Chondrocyte (in vitro differentiated cells): ENCODE data around the gene ASNS. TPM values are rescaled to one million over a fixed set of nuclear protein-coding genes. Genes with fewer than 3 reads are reported as not detected.

Source experiments
- DNase-seq: peaks from one replicate; pipeline ENCODE4 v3.0.0; 2021; ENCODE audit warnings: mixed read lengths, low spot score
- H3K27ac Mint-ChIP-seq: one replicate; pipeline ENCODE4 v1.8.0; 2021; ENCODE audit warnings: mild to moderate bottlenecking, moderate library complexity, mixed read lengths; ENCODE audit not compliant: unreplicated experiment
- H3K27me3 Mint-ChIP-seq: 2 replicates; pipeline ENCODE4 v1.8.0; 2021; ENCODE audit warnings: low read depth, mixed read lengths
- H3K36me3 Mint-ChIP-seq: 2 replicates; pipeline ENCODE4 v1.8.0; 2021; ENCODE audit warnings: low read depth, mixed read lengths
- H3K4me1 Mint-ChIP-seq: 2 replicates; pipeline ENCODE4 v1.8.0; 2021; ENCODE audit warnings: low read depth, mild to moderate bottlenecking, mixed read lengths
- H3K4me3 Mint-ChIP-seq: one replicate; pipeline ENCODE4 v1.8.0; 2021; ENCODE audit warnings: mild to moderate bottlenecking, moderate library complexity, mixed read lengths; ENCODE audit not compliant: unreplicated experiment
- H3K9me3 Mint-ChIP-seq: 2 replicates; pipeline ENCODE4 v1.8.0; 2021; ENCODE audit warnings: low read depth, mixed read lengths
- total RNA-seq: library from RNA; stranded (reverse); gene quantifications from 3 replicates; pipeline ENCODE4 v1.2.1, GENCODE V29; 2021
- TF ChIP-seq, protein P1 (sequence below): fragments of 200-600 bp; sonication (generic); IDR thresholded peaks from 2 replicates; pipeline ENCODE4 v1.5.0; 2021; ENCODE audit warnings: antibody characterized with exemption, mild to moderate bottlenecking, moderate library complexity

ASNS gene
- total RNA-seq, 1 donor from 2014 or later, result 238 TPM

DNA sequence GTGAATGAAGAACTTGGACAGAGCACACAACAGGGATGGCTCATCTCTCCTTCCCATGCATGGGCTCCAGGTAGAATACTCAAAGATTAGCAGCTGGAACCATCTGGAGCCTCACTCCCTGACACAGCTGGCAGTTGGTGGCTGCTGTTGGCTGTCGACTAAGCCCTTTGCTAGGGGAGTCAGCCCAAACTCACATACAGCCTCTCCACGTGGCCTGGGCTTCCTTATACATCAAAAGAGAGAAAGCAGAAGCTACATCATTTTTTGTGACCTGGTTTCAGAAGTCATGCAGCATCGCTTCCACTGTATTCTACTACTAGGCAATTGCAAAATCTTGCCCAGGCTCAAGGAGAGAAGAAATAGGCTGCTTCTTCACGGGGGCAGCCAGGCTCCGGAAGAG lies 24.4 kb downstream of the ASNS start:
- Mint-ChIP-seq H3K4me3 (no peak overlapping the region), H3K27ac (no peak overlapping the region), H3K9me3 (no peaks in the 10 kb centered on the region), H3K36me3 (peaks cover 16% of the 10 kb centered on the region), H3K4me1 (no peaks in the 10 kb centered on the region), H3K27me3 (no peaks in the 10 kb centered on the region)
- DNase-seq, result no peak
- TF ChIP-seq, protein P1, sequence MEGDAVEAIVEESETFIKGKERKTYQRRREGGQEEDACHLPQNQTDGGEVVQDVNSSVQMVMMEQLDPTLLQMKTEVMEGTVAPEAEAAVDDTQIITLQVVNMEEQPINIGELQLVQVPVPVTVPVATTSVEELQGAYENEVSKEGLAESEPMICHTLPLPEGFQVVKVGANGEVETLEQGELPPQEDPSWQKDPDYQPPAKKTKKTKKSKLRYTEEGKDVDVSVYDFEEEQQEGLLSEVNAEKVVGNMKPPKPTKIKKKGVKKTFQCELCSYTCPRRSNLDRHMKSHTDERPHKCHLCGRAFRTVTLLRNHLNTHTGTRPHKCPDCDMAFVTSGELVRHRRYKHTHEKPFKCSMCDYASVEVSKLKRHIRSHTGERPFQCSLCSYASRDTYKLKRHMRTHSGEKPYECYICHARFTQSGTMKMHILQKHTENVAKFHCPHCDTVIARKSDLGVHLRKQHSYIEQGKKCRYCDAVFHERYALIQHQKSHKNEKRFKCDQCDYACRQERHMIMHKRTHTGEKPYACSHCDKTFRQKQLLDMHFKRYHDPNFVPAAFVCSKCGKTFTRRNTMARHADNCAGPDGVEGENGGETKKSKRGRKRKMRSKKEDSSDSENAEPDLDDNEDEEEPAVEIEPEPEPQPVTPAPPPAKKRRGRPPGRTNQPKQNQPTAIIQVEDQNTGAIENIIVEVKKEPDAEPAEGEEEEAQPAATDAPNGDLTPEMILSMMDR, result no peak

DNA sequence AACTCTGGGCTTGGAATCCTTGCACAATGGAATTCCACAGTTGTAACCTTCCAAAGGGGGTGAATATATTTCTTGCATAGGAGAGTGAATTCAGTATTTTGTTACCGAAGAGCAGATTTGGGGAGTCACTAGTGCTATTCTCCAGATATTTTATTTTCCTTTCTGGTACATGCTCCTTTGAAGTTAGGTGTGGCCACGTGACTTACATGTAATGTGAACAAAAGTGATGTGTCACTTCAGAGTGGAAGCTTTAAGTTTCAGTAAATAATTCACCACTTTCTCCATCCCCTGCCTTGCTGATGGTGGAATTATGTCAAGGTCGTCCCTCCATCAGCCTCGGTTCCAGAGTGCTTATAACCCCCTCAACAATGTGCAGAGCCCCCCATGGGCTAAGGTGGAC lies 25.3 kb downstream of the ASNS start:
- no peak overlapping the region for H3K27ac Mint-ChIP-seq
- H3K4me1 Mint-ChIP-seq, result no peaks in the 10 kb centered on the region

DNA sequence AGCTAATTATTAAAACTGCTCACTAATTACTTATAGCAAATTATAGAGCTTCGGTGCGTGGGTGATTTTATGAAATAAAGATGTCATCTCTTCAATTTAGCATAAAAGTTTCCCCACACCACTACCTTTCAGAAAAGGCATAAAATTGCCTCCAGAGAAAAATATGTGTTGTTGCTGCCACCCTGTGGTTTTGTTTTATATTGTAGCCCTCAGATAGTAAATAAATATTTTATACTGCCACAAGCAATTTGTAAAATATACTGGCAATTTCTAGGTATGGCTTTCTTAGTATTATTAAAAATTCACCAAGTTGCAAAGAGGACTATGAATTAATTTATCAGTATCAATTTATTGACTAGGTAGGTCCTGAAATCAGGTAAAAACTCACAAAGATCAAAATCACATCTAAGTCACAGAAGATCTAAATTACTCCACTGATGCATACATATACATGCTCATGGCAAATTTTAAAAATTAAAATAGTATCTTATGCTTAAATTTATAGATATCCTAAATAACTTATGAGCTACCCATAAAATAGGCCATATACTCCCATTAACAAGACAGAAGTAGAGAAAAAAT lies 26.5 kb downstream of the ASNS start:
- Mint-ChIP-seq H3K4me1 (no peaks in the 10 kb centered on the region), H3K27me3 (peaks cover 3% of the 10 kb centered on the region), H3K36me3 (peaks cover under 1% of the 10 kb centered on the region), H3K9me3 (no peaks in the 10 kb centered on the region), H3K4me3 (no peak overlapping the region), H3K27ac (no peak overlapping the region)
- DNase-seq, result no peak
- TF ChIP-seq, protein P1, result peak; percentile 83

More for the DNA sequence above, 25.3 kb downstream of the ASNS start:
- TF ChIP-seq, protein P1, result no peak
- no peak for DNase-seq
- Mint-ChIP-seq H3K36me3 (peaks cover 7% of the 10 kb centered on the region), H3K9me3 (no peaks in the 10 kb centered on the region), H3K27me3 (no peaks in the 10 kb centered on the region), H3K4me3 (no peak overlapping the region)

DNA sequence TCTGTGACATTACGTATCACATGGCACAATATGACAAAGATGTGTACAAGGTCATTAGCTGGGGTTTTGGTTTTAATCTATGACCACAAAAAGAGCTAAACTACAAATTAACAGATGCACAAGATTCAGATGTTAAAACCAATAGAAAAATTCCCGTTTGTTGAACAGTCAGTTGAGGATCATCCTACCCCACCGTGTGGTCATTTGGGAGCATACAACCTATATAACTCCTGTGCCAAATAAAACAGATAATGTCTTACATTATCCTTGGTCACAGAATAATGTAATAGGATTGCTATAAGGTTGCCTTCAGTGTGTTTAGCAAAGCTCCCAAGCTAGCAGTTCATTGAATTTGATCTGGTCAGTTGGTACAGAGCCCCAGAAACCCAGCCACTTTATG lies 28.2 kb downstream of the ASNS start:
- H3K27me3 Mint-ChIP-seq, result peaks cover 20% of the 10 kb centered on the region

DNA sequence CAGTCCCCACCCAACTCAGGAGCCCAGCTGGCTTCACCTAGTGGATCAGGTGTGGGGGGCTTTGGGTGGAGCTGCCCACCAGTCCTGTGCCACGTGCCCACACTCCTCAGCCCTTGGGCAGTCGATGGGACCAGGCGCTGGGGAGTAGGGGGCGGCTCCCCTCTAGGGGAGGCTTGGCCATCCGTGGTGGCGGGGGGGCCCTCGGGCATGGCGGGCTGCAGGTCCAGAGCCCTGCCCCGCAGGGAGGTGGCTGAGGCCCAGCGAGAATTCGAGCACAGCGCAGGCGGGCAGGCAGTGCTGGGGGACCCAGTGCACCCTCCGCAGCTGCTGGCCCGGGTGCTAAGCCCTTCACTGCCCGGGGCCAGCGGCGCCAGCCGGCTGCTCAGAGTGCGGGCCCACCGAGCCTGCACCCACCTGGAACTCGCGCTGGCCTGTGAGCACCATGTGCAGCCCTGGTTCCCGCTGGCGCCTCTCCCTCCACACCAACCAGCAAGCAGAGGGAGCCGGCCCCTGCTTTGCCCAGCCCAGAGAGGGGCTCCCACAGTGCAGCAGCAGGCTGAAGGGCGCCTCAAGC lies 29.3 kb downstream of the ASNS start:
- DNase-seq, result no peak
- Mint-ChIP-seq H3K9me3 (no peaks in the 10 kb centered on the region), H3K36me3 (no peaks in the 10 kb centered on the region), H3K4me1 (no peaks in the 10 kb centered on the region), H3K27ac (no peak overlapping the region), H3K27me3 (peaks cover 24% of the 10 kb centered on the region), H3K4me3 (no peak overlapping the region)
- TF ChIP-seq, protein P1, result no peak

More for the DNA sequence above, 28.2 kb downstream of the ASNS start:
- TF ChIP-seq, protein P1, result peak; percentile 31
- Mint-ChIP-seq H3K9me3 (no peaks in the 10 kb centered on the region), H3K36me3 (no peaks in the 10 kb centered on the region), H3K4me1 (no peaks in the 10 kb centered on the region), H3K4me3 (no peak overlapping the region), H3K27ac (no peak overlapping the region)
- no peak for DNase-seq
